ENCODE data around the gene UBE2E1. TPM values are rescaled to one million over a fixed set of nuclear protein-coding genes. Genes with fewer than 3 reads are reported as not detected.

The UBE2E1 gene
- polyA plus RNA-seq, 1 experiment: 134 TPM

GRCh38 chr3:23822559-23822958, 16.8 kb downstream of the UBE2E1 start:
- Histone ChIP-seq H3K27me3 (ENCODE audit: control insufficient read depth, insufficient read depth, low read length) (no peaks in the 10 kb centered on the region), H3K9me3 (ENCODE audit: control insufficient read depth, insufficient read depth, low read length) (no peaks in the 10 kb centered on the region), H3K27ac (ENCODE audit: low read depth, low read length) (no peak overlapping the region), H3K4me3 (ENCODE audit: low read depth, low read length) (no peak overlapping the region)
- POLR2A ChIA-PET: no interaction called here
- TF ChIP-seq, protein P1, sequence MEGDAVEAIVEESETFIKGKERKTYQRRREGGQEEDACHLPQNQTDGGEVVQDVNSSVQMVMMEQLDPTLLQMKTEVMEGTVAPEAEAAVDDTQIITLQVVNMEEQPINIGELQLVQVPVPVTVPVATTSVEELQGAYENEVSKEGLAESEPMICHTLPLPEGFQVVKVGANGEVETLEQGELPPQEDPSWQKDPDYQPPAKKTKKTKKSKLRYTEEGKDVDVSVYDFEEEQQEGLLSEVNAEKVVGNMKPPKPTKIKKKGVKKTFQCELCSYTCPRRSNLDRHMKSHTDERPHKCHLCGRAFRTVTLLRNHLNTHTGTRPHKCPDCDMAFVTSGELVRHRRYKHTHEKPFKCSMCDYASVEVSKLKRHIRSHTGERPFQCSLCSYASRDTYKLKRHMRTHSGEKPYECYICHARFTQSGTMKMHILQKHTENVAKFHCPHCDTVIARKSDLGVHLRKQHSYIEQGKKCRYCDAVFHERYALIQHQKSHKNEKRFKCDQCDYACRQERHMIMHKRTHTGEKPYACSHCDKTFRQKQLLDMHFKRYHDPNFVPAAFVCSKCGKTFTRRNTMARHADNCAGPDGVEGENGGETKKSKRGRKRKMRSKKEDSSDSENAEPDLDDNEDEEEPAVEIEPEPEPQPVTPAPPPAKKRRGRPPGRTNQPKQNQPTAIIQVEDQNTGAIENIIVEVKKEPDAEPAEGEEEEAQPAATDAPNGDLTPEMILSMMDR (IDR thresholded peaks at IDR 0.05; ENCODE audit: low read depth, low read length): no peak
- CTCF ChIA-PET: no interaction called here
- DNase-seq (ENCODE audit: low read depth, low spot score): no peak

DNA sequence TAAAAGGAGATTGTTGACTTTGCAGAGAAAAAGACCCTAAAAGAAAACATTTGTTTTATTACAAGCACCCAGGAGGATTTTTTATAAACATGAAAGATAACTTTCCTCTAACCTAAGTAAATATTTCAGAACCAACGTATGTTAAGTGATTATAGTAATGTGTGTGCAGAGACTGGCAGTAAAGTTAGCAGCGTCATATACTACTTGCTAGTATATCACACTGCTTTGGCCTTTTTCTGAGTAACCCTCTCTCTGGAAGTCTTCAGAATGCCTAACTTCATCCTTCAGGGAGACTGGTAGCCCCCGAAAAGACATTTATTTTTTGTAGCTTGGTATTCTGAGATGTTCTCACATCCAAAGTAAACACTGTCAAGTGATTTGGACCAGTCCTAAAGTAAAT, 17.9 kb downstream of the UBE2E1 start:
- Histone ChIP-seq H3K27ac (ENCODE audit: low read depth, low read length) (no peak overlapping the region), H3K9me3 (ENCODE audit: control insufficient read depth, insufficient read depth, low read length) (no peaks in the 10 kb centered on the region), H3K4me3 (ENCODE audit: low read depth, low read length) (no peak overlapping the region), H3K27me3 (ENCODE audit: control insufficient read depth, insufficient read depth, low read length) (no peaks in the 10 kb centered on the region)
- DNase-seq (ENCODE audit: low read depth, low spot score): no peak
- ChIA-PET POLR2A (no interaction called here), CTCF (interaction anchor here (0.5 kb wide), 1 partner anchor 160 kb away, joined by 3 read pairs; no protein-coding TSS in a partner anchor)
- TF ChIP-seq, protein P1 (IDR thresholded peaks at IDR 0.05; ENCODE audit: low read depth, low read length): no peak

GRCh38 chr3:23824699-23825444, 19.1 kb downstream of the UBE2E1 start:
- ChIA-PET CTCF (no interaction called here), POLR2A (no interaction called here)

GRCh38 chr3:23825802-23826201, 20.0 kb downstream of the UBE2E1 start:
- Histone ChIP-seq H3K27me3 (ENCODE audit: control insufficient read depth, insufficient read depth, low read length) (no peaks in the 10 kb centered on the region), H3K9me3 (ENCODE audit: control insufficient read depth, insufficient read depth, low read length) (no peaks in the 10 kb centered on the region), H3K4me3 (ENCODE audit: low read depth, low read length) (no peak overlapping the region), H3K27ac (ENCODE audit: low read depth, low read length) (no peak overlapping the region)
- no peak for DNase-seq (ENCODE audit: low read depth, low spot score)
- TF ChIP-seq, protein P1 (IDR thresholded peaks at IDR 0.05; ENCODE audit: low read depth, low read length): no peak
- ChIA-PET POLR2A (no interaction called here), CTCF (no interaction called here)

More at GRCh38 chr3:23824699-23825444, 19.1 kb downstream of the UBE2E1 start:
- no peak for DNase-seq (ENCODE audit: low read depth, low spot score)
- TF ChIP-seq, protein P1 (IDR thresholded peaks at IDR 0.05; ENCODE audit: low read depth, low read length): no peak
- H3K9me3 ChIP-seq (ENCODE audit: control insufficient read depth, insufficient read depth, low read length): no peaks in the 10 kb centered on the region
- no peak overlapping the region for H3K4me3 ChIP-seq (ENCODE audit: low read depth, low read length)
- H3K27ac ChIP-seq (ENCODE audit: low read depth, low read length): no peak overlapping the region
- H3K27me3 ChIP-seq (ENCODE audit: control insufficient read depth, insufficient read depth, low read length): no peaks in the 10 kb centered on the region

DNA sequence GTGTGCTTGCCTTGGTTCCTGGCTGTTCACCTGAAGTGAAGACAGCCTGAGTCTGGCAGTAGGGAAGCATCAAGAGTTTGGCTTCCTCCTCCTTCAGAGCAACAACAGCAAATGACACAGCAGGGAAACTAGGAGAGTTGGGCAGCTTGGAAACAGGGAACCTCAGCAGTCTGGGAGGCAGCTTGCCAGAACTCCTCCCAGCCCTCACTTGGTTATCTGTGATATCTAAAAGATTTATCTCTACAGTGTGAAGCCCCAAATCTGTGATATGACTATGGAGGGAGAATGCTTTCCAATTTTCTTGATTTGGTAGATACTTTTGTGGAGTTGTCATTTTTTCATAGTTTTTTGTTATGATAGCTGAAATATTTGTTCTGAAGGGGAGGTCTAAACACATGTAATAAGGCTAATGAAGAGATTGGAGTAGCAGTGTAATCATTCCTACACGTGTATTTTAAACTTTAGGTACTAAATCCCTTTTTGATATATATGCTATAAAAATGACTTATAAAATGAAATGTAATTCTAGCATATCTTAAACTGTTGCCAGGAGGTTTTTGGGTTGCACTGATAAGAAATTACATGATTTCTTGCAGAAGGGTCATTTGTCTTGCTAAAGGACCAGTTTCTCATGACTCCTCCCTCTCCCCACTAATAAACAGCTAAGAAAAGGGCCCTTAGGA, 20.8 kb downstream of the UBE2E1 start:
- TF ChIP-seq, protein P1 (IDR thresholded peaks at IDR 0.05; ENCODE audit: low read depth, low read length): no peak
- POLR2A ChIA-PET: no interaction called here
- CTCF ChIA-PET: interaction anchor here (0.9 kb wide), 1 partner anchor 61 kb away, joined by 3 read pairs; no protein-coding TSS in a partner anchor
- Histone ChIP-seq H3K27me3 (ENCODE audit: control insufficient read depth, insufficient read depth, low read length) (no peaks in the 10 kb centered on the region), H3K27ac (ENCODE audit: low read depth, low read length) (no peak overlapping the region), H3K9me3 (ENCODE audit: control insufficient read depth, insufficient read depth, low read length) (no peaks in the 10 kb centered on the region), H3K4me3 (ENCODE audit: low read depth, low read length) (no peak overlapping the region)
- DNase-seq (ENCODE audit: low read depth, low spot score): no peak

Measured in AG04450 (cell line).